ENCODE data around the gene CAB39. TPM values are rescaled to one million over a fixed set of nuclear protein-coding genes. Genes with fewer than 3 reads are reported as not detected.
A peak's percentile ranks its signal among the peaks of the same experiment; 100 is the strongest.

Gene CAB39
- polyA plus RNA-seq, 3 donors = 33.1 to 53.8 (median 38.3) TPM

- Mint-ChIP-seq H3K27me3 (ENCODE audit: low read depth in 3 of 3) (peaks cover 46 to 54% (median 53%) of the 10 kb centered on the region in 3 donors), H3K4me1 (peaks cover 33% of the 10 kb centered on the region), H3K27ac (no peak overlapping the region), H3K9me3 (peaks cover 0 to 11% (median 0%) of the 10 kb centered on the region in 7 donors), H3K4me3 (peak overlapping the region; percentile 82 to 99), H3K36me3 (peaks cover 3 to 4% of the 10 kb centered on the region in 2 donors)
- Histone ChIP-seq H3K4me3 (replicated peaks in 1 of 3; ENCODE audit: low read depth in 2 of 3, low read length in 3 of 3) (no peak overlapping the region), H3K27me3 (ENCODE audit: control insufficient read depth in 2 of 2, insufficient read depth in 2 of 2, low read length in 2 of 2) (peaks cover 3 to 30% of the 10 kb centered on the region in 2 donors), H3K79me2 (ENCODE audit: insufficient read depth, low read length) (no peaks in the 10 kb centered on the region), H3K36me3 (replicated peaks in 1 of 2; ENCODE audit: control insufficient read depth in 1 of 2, insufficient read depth in 2 of 2, low read length in 2 of 2) (no peaks in the 10 kb centered on the region), H3K4me1 (ENCODE audit: control insufficient read depth in 1 of 2, insufficient read depth in 2 of 2, low read length in 2 of 2) (peaks cover 27 to 33% of the 10 kb centered on the region in 2 donors), H4K20me1 (ENCODE audit: insufficient read depth, low read length) (no peaks in the 10 kb centered on the region), H3K9ac (ENCODE audit: insufficient read depth, low read length, poor library complexity, severe bottlenecking) (no peak overlapping the region), H3K4me2 (replicated peaks; ENCODE audit: extremely low read depth, low read length, poor library complexity, severe bottlenecking) (peak overlapping the region; percentile 89), H3K27ac (ENCODE audit: low read depth in 1 of 2, low read length in 2 of 2) (no peak overlapping the region), H3K9me3 (replicated peaks in 1 of 2; ENCODE audit: control insufficient read depth in 1 of 2, insufficient read depth in 1 of 2, low read length in 2 of 2) (no peaks in the 10 kb centered on the region), H2AFZ (ENCODE audit: insufficient read depth, low read depth, low read length, poor library complexity, severe bottlenecking) (no peak overlapping the region)
- TF ChIP-seq CTCF (IDR thresholded peaks at IDR 0.05) = no peak
- intact Hi-C loops (cut with micrococcal nuclease) = no loop called here
- DNase-seq = no peak
- WGBS (ENCODE audit: insufficient coverage) = 80% methylated on average over 9 of the region's 13 CpGs
These were observed 150.9 kb downstream of the CAB39 start for GRCh38 chr2:230863442-230864121.

- WGBS (ENCODE audit: insufficient coverage) = 52% methylated on average over 14 of the region's 18 CpGs
- H3K9me3 ChIP-seq (replicated peaks in 1 of 2; ENCODE audit: control insufficient read depth in 1 of 2, insufficient read depth in 1 of 2, low read length in 2 of 2) = no peaks in the 10 kb centered on the region
- DNase-seq = no peak
- H3K79me2 ChIP-seq (ENCODE audit: insufficient read depth, low read length) = no peaks in the 10 kb centered on the region
- Mint-ChIP-seq H3K9me3 (peaks cover 0 to 11% (median 0%) of the 10 kb centered on the region in 7 donors), H3K4me3 (peak overlapping the region; percentile 82 to 99), H3K4me1 (peaks cover 37% of the 10 kb centered on the region), H3K27ac (peak overlapping the region in 2 of 7 donors; percentile 68 to 79), H3K27me3 (ENCODE audit: low read depth in 3 of 3) (peaks cover 46 to 55% (median 50%) of the 10 kb centered on the region in 3 donors), H3K36me3 (peaks cover 3 to 4% of the 10 kb centered on the region in 2 donors)
- intact Hi-C loops (cut with micrococcal nuclease) = no loop called here
- H3K9ac ChIP-seq (ENCODE audit: insufficient read depth, low read length, poor library complexity, severe bottlenecking) = no peak overlapping the region
- H3K4me3 ChIP-seq (replicated peaks in 1 of 3; ENCODE audit: low read depth in 2 of 3, low read length in 3 of 3) = peak overlapping the region in 1 of 3 experiments; percentile 78
- no peaks in the 10 kb centered on the region for H3K36me3 ChIP-seq (replicated peaks in 1 of 2; ENCODE audit: control insufficient read depth in 1 of 2, insufficient read depth in 2 of 2, low read length in 2 of 2)
- peak overlapping the region; percentile 89 for H3K4me2 ChIP-seq (replicated peaks; ENCODE audit: extremely low read depth, low read length, poor library complexity, severe bottlenecking)
- H4K20me1 ChIP-seq (ENCODE audit: insufficient read depth, low read length) = no peaks in the 10 kb centered on the region
- H2AFZ ChIP-seq (ENCODE audit: insufficient read depth, low read depth, low read length, poor library complexity, severe bottlenecking) = peak overlapping the region; percentile 57
- no peak for TF ChIP-seq CTCF (IDR thresholded peaks at IDR 0.05)
- H3K27ac ChIP-seq (ENCODE audit: low read depth in 1 of 2, low read length in 2 of 2) = no peak overlapping the region
- peaks cover 3 to 30% of the 10 kb centered on the region in 2 donors for H3K27me3 ChIP-seq (ENCODE audit: control insufficient read depth in 2 of 2, insufficient read depth in 2 of 2, low read length in 2 of 2)
- H3K4me1 ChIP-seq (ENCODE audit: control insufficient read depth in 1 of 2, insufficient read depth in 2 of 2, low read length in 2 of 2) = peaks cover 27 to 33% of the 10 kb centered on the region in 2 donors
These were observed 151.5 kb downstream of the CAB39 start for GRCh38 chr2:230864122-230864604.
